Kidney epithelial cell (primary cell): ENCODE results near the gene IMMP2L. TPM values are rescaled to one million over a fixed set of nuclear protein-coding genes. Genes with fewer than 3 reads are reported as not detected.

Source experiments
- DNase-seq: peaks from one replicate; pipeline ENCODE4 v3.0.0-alpha.2; 2010; ENCODE audit warnings: low read depth
- H3K27me3 ChIP-seq: 2 replicates; pipeline ENCODE4 v1.6.0; 2011; ENCODE audit warnings: low read length; ENCODE audit not compliant: control insufficient read depth, insufficient read depth
- H3K36me3 ChIP-seq: 2 replicates; pipeline ENCODE4 v1.5.1; 2011; ENCODE audit warnings: low read length; ENCODE audit not compliant: control insufficient read depth, insufficient read depth
- H3K4me3 ChIP-seq: 2 replicates; pipeline ENCODE4 v1.5.1; 2011; ENCODE audit warnings: low read depth, mild to moderate bottlenecking, control low read depth, low read length
- CTCF ChIP-seq: IDR thresholded peaks from 2 replicates; pipeline ENCODE4 v1.5.1; 2011; ENCODE audit warnings: mild to moderate bottlenecking, moderate library complexity, low read length, control low read depth, inconsistent platforms; ENCODE audit not compliant: insufficient read depth, poor library complexity, severe bottlenecking
- total RNA-seq: library from RNA; depleted of rRNA; stranded (reverse); fragments of >200 nt; gene quantifications from 2 replicates; pipeline ENCODE4 v1.2.3, GENCODE V29; 2015

IMMP2L gene
- total RNA-seq, 1 donor from 2014 or later, result 30.8 TPM

DNA sequence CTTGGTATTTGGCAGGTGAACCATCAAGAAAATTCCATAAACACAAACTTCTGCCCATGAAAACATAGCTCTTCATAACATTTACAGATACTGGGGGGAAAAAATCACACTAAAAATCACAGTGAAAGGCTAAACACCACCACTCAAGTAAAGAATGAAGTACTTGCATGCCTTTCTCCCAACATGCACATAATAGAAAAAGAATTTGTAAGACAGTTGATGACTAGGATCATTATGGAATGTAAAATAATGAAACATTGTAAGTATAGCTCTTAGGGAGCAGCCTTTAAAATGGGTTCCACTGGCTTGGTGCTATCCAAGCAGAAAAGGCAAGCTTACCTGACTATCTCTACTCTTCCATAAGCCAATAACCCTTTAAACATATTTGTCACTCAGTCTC is 771.3 kb downstream of the IMMP2L start:
- no peaks in the 10 kb centered on the region for H3K27me3 ChIP-seq
- H3K36me3 ChIP-seq, result no peaks in the 10 kb centered on the region
- no peak overlapping the region for H3K4me3 ChIP-seq
- DNase-seq, result no peak
- TF ChIP-seq CTCF, result no peak

DNA sequence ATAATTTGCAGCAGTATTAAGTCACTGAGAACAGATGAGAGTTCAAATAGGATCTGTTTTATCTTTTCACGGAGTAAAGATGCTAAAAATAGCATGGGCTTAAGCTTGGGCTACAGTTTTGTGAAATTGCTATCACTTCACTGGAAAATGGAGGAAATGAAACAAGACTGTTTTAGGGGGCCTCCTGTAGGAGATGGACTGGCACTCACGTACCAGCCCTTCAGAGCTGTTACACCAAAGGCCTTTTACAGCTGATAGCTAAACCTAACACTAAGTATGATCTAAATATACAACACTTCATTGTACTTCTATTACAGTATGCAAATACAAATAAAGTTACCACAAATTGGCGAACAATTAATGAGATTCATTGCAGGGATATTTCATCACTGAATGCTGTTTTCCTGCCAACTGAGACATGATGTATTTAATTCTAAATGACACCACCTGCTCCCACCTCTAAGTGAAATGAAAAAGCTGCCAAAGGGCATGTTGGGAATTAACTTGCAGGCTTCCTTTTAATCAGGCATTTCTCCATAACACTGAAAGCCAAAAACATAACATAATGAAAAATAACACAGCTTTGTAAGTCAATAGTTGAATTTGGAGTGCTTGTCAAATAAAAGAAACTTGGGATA is 775.8 kb downstream of the IMMP2L start:
- no peak overlapping the region for H3K4me3 ChIP-seq
- DNase-seq, result no peak

GRCh38 chr7:110784749-110785148 is 777.5 kb downstream of the IMMP2L start:
- H3K4me3 ChIP-seq, result no peak overlapping the region
- no peaks in the 10 kb centered on the region for H3K27me3 ChIP-seq
- no peaks in the 10 kb centered on the region for H3K36me3 ChIP-seq
- DNase-seq, result no peak
- no peak for TF ChIP-seq CTCF

More for the DNA sequence above, 775.8 kb downstream of the IMMP2L start:
- Histone ChIP-seq H3K36me3 (no peaks in the 10 kb centered on the region), H3K27me3 (no peaks in the 10 kb centered on the region)
- TF ChIP-seq CTCF, result no peak

- no peak for DNase-seq
- H3K27me3 ChIP-seq, result no peaks in the 10 kb centered on the region
- no peaks in the 10 kb centered on the region for H3K36me3 ChIP-seq
- no peak for TF ChIP-seq CTCF
- H3K4me3 ChIP-seq, result no peak overlapping the region
Measured at GRCh38 chr7:110780712-110781111, 781.6 kb downstream of the IMMP2L start.

DNA sequence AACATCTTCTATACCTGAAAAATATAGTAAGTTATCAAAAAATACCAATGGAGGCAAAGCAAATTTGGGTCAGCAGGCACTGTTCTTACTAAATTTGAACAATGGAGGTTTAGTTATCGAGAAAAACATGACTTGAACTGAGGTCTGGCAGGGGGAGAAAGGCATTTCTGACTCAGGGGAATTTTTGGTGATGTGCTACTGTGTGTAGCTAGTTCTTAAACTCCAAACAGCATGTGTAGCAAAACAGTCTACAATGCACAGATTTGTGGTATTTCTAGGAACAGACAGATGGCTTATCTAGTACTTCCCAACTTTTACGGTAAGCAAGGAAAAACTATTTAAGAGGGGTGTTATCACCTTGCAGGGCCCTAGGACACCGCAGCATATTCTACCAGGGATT is 783.0 kb downstream of the IMMP2L start:
- Histone ChIP-seq H3K27me3 (no peaks in the 10 kb centered on the region), H3K36me3 (no peaks in the 10 kb centered on the region), H3K4me3 (no peak overlapping the region)
- no peak for TF ChIP-seq CTCF
- DNase-seq, result no peak

DNA sequence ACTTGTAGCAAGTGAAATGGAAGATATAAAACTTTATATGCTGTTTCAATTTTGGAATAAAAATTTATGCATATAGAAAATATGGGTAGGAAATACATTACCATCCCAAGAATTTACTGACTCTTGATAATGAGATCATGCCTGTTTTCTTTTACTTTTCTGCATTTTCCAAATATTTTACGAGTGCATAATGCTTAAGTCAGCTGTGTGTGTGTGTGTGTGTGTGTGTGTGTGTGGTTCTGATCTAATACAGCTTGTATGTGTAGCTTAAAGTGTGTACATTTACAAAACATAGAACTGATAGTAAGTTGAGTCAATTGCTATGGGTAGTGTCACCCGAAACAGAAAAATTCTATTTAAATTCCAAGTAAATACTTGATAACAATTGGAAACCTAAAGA is 787.2 kb downstream of the IMMP2L start:
- DNase-seq, result no peak
- Histone ChIP-seq H3K4me3 (no peak overlapping the region), H3K27me3 (no peaks in the 10 kb centered on the region), H3K36me3 (no peaks in the 10 kb centered on the region)
- no peak for TF ChIP-seq CTCF
